ENCODE measurements around the gene RNF115. TPM values are rescaled to one million over a fixed set of nuclear protein-coding genes. Genes with fewer than 3 reads are reported as not detected.
A peak's percentile ranks its signal among the peaks of the same experiment; 100 is the strongest.

Gene RNF115
- 6.7 TPM for polyA plus RNA-seq

DNA sequence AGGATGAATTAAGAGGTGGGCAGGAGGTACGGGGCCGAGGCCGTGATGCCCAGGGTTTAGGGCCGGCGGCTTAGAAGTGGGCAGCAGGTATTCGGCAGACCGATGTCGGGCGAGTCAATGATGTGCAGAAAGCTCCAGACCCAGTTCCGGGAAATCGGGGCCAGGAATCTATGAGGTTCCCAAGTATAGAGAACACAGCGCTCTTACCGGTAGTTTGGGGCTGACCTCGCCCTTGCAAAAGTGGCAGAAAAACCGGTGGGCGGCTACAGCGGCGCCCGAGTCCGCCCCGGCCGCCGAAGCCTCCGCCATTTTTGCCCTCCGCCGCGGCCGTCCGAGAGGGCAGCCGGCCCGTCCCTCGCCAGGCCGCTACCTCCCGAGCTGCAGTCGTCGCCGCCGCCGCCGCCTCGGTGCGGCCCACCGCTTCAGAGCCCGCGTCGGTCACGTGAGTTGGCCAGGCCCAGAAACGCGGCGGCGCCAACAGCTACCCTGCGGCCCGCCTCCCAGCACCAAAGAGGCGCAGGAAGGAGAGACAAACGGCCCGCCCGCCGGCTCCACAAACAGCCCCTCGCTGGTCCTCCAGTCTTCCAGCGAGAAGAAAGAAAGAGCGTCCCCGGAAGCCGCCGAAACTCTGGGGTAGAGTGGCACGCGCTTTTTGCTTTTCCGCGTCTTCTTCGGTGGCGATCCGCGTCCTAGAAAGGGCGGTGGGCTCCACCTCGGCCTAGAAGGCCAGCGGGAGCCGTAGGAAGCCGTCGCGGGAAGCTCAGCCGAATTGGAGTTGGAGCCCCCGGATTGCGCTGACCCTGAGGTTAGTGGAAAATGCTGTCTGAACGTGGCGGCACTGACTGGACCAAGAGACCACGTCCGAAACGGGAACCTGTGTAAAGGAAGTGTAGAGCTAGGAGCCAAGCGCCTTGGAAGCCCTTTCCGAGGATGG lies at the start of gene RNF115, which contains the start of gene POLR3C:
TSS of gene RNF115 (minus strand) at position 531 of the 934 bp plus-strand sequence. CDS start at position 309, 222 bp downstream.
TSS of gene POLR3C (plus strand) at position 636 of the 934 bp plus-strand sequence. CDS start 1,577 bp downstream, outside the sequence.
- no peaks in the 10 kb centered on the region for H3K9me3 Mint-ChIP-seq
- H3K4me1 Mint-ChIP-seq = peaks cover 9 to 22% (median 18%) of the 10 kb centered on the region in 3 donors

DNA sequence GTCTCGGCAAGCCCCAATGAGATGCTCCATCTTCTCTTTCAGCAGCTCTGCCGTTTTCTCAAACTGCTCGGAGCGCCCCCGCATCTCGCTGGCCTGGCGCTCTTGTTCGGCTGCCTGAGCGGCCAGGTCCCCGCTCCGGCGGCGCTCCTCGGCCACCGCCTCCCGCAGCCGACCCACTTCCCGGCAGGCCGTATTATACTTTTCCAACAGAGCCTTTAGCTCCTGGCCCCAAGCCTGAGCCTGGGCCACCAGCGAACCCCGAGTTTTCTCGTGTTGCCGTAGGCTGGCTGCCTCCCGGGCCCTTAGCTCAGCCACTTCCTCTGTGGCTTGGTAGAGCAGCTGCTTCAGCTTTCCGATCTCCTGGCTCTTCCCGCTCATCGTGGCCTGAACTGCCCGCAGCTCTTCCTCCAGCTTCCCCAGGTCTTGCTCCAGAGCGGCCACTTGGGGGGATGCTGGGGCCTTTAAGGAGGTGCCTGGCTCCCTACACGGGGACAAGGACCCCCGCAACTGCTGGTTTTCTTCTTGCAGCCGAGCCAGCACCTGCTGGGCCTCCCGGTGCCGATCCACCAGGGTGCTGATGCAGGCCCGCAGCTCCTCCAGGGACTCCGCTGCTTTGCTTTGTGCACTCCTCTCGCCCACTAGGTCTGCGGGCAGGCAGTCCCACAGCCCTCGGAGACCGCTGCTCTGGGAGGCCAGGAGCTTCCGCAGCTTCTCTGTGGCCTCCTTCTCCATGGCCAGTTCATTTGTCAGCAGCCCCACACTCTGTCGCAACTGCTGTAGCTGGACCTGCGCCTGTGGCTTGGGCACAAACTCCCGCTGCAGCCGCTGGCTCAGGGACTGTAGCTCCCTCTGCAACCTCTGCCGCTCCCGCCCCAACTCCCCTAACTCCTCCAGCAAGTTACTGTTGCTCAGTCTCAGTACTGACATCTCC lies 48.4 kb upstream of the RNF115 start:
- Mint-ChIP-seq H3K27me3 (peaks cover 11% of the 10 kb centered on the region), H3K9me3 (no peaks in the 10 kb centered on the region), H3K4me3 (peak overlapping the region; percentile 60 to 92 (median 84)), H3K4me1 (peaks cover 5 to 16% (median 7%) of the 10 kb centered on the region in 3 donors), H3K36me3 (no peaks in the 10 kb centered on the region), H3K27ac (peak overlapping the region in 2 of 3 donors; percentile 15 to 75)

More for the DNA sequence above, at the start of gene RNF115, which contains the start of gene POLR3C:
- Mint-ChIP-seq H3K27ac (peak within 1 kb of the TSS; percentile 76 to 97 (median 96)), H3K36me3 (peaks cover 14% of the 10 kb centered on the region), H3K27me3 (no peaks in the 10 kb centered on the region), H3K4me3 (peak within 1 kb of the TSS; percentile 96 to 99 (median 98))

DNA sequence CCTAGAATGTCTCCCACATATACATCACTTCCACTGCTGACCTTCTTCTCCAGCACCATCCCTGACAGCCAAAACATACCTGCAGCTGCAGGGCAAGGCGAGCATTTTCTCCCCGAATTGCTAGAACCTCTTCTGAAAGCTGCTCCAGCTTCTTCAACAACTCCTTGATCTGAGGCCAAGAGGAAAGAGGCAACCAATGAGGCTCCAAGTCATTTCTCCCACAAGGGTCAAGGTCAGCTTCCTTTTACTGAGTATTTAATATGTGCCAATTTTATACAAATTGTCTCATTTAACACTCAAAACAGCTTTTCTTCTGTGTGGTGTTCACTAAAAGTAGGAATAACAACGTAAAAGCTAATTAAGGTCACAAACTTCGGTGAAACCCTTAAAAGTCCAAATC lies 44.3 kb upstream of the RNF115 start:
- Mint-ChIP-seq H3K27me3 (peaks cover 4% of the 10 kb centered on the region), H3K9me3 (no peaks in the 10 kb centered on the region)

DNA sequence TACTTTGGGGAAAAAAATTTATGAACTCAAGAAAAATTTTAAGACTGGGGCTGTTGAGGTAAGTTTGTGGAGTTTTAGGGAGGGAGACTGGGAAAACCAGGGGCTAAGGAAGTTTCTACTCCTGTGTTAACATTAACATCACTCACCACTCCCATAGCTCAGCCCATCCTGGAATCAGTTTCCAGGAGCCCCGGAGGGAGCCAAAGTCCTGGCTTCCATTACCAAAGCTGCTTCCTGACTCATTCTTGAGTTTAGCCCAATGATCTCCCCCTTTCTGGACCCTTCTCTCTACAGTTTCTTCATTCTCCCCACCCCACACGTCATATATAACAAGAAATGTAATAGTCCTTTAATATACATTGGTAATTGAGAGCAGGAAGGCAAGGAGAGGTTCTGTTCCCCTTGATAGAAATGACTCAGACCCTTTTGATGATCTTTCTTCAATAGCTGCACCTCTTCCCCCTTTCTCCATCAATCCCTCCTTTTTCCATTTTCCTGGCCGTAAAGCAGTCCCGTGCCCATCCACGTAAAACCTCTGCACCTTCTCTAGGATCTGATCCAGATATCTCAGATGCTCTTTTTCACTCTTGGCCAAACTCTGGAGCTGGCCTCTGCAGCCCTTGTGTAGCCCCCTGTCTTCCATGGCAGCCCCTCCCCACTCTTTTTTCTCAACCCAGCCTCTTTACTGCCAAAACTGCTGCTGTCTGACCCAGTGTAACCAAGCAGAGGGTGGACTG lies 39.6 kb upstream of the RNF115 start:
- Mint-ChIP-seq H3K4me3 (peak overlapping the region in 1 of 4 donors; percentile 75), H3K36me3 (no peaks in the 10 kb centered on the region), H3K27ac (peak overlapping the region in 1 of 3 donors; percentile 31), H3K27me3 (peaks cover 1% of the 10 kb centered on the region), H3K9me3 (no peaks in the 10 kb centered on the region), H3K4me1 (peaks cover 2 to 7% (median 3%) of the 10 kb centered on the region in 3 donors)

More for the DNA sequence above, 44.3 kb upstream of the RNF115 start:
- Mint-ChIP-seq H3K27ac (no peak overlapping the region), H3K36me3 (no peaks in the 10 kb centered on the region), H3K4me3 (no peak overlapping the region), H3K4me1 (peaks cover 5 to 16% (median 6%) of the 10 kb centered on the region in 3 donors)

DNA sequence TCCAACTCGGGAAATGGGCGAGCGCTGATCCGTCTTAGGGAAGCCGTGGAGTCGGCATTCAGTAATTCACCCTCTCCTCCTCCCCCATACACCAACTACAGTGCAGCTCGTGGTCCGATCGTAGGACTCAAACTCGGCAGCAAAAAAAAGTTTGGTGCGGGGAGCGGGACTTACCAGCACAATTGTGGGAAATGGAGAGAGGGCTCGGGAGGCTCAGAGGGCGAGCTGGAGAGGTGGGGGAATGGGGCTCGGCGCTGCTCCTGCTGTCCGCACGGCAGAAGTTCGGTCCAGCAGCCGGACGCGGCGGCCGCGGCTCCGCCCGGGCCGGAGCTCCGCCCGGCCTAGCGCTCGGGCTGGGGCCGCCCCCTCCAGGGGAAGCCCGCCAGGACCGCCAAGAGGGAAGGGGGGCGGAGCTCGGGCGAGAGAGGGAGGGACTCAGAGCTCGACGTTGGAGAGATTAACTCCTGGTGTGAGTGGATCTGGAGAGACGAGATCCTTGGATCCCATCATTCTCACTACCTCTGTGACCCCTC lies 35.7 kb upstream of the RNF115 start:
- Mint-ChIP-seq H3K4me3 (peak overlapping the region; percentile 96 to 99 (median 97)), H3K27me3 (no peaks in the 10 kb centered on the region), H3K36me3 (no peaks in the 10 kb centered on the region), H3K9me3 (no peaks in the 10 kb centered on the region), H3K27ac (peak overlapping the region; percentile 84 to 96 (median 94)), H3K4me1 (peaks cover 6 to 12% (median 9%) of the 10 kb centered on the region in 3 donors)

DNA sequence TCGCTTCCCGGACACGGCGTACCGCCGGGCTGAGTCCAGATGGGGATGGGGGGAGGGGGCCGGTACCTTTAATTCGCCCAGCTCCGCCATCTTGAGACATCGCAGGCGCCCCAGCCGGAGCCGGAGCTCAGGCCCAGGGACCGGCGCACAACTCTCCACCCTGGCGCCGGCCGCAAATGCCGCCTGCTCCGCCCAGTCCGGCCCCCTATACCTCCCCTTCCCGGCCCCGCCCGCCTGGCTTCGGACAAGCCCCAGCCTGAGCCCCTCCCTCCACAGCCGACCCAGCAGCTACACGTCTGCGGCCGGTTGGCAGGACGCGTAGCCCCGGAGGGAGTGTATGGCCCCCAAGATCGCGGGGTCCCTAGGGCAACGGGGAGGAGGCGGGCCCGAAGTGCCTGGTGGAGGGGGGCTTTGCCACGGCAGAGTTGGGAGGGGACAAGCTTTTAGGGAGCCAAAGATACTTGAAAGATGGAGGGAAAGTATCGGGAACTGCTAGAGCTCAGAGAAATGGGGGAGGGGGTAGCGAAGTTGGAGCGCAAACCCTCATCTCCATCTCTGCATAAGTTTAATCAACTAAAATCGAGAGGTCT lies 35.1 kb upstream of the RNF115 start, which contains the start of gene PIAS3:
TSS of gene PIAS3 (minus strand) at position 181 of the 590 bp plus-strand sequence. CDS start at position 90, 91 bp downstream.
- Mint-ChIP-seq H3K27me3 (no peaks in the 10 kb centered on the region), H3K4me1 (peaks cover 6 to 12% (median 9%) of the 10 kb centered on the region in 3 donors), H3K36me3 (no peaks in the 10 kb centered on the region)

DNA sequence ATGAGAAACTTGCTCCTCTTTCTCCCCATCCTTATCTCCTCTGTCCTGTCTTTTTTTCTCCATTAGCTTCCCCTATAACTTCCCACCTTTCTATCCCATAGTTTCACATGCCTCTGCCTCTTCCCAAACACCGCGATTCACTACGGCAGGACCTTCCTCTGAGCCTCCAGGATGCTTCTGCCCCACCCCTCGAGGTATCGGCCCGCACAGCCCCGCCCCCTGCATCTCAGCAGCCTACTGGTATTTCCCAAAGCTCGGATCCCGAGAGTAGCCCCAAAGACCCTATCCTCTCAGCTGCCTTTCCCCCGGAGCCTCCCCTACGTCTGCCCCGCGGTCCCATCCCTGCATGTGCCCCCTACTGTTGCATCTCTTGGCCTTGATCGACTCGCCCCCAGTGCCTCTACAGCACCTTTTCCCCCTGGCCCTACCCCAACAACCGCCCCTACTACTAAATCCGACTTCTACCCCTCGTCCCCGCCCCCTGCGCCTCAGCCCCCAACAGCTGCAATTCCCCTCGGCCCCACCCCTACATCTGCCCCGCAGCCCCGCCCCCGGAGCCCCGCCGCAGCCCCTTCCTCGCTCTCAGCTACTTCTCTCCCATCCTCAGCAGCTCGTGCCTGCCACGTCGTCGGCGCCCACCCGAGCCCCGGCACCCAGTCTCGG lies 34.5 kb upstream of the RNF115 start:
- Mint-ChIP-seq H3K36me3 (no peaks in the 10 kb centered on the region), H3K9me3 (no peaks in the 10 kb centered on the region), H3K4me3 (peak overlapping the region; percentile 96 to 99 (median 97))

More for the DNA sequence above, 35.1 kb upstream of the RNF115 start, which contains the start of gene PIAS3:
- H3K9me3 Mint-ChIP-seq = no peaks in the 10 kb centered on the region
- peak within 1 kb of the TSS; percentile 96 to 99 (median 97) for H3K4me3 Mint-ChIP-seq
- peak within 1 kb of the TSS; percentile 84 to 96 (median 94) for H3K27ac Mint-ChIP-seq

DNA sequence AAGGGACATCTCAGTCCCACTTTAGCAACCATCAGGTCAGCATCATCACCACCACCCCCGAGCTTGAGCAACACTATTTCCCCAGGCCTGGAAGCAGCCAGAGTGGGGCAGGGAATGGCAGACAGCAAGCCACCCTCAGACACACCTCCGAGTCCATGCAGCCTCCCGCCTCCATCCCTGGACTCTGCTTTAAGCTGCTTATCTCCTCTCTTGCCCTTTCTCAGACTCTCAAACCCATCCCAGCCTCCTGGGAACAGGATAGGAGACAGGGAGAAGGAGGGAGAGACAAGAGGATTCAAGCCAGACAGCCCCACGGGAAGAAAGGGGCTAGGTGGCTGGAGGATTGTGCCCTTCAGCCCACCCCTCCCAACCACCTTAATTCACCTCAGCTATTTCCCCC lies 33.3 kb upstream of the RNF115 start:
- H3K27ac Mint-ChIP-seq = peak overlapping the region in 1 of 3 donors; percentile 28
- peak overlapping the region in 2 of 4 donors; percentile 96 to 99 for H3K4me3 Mint-ChIP-seq
- H3K9me3 Mint-ChIP-seq = no peaks in the 10 kb centered on the region
- H3K4me1 Mint-ChIP-seq = peaks cover 4 to 12% (median 9%) of the 10 kb centered on the region in 3 donors
- no peaks in the 10 kb centered on the region for H3K36me3 Mint-ChIP-seq
- no peaks in the 10 kb centered on the region for H3K27me3 Mint-ChIP-seq

More for the DNA sequence above, 34.5 kb upstream of the RNF115 start:
- Mint-ChIP-seq H3K27ac (peak overlapping the region; percentile 84 to 96 (median 94)), H3K27me3 (no peaks in the 10 kb centered on the region), H3K4me1 (peaks cover 4 to 12% (median 9%) of the 10 kb centered on the region in 3 donors)

DNA sequence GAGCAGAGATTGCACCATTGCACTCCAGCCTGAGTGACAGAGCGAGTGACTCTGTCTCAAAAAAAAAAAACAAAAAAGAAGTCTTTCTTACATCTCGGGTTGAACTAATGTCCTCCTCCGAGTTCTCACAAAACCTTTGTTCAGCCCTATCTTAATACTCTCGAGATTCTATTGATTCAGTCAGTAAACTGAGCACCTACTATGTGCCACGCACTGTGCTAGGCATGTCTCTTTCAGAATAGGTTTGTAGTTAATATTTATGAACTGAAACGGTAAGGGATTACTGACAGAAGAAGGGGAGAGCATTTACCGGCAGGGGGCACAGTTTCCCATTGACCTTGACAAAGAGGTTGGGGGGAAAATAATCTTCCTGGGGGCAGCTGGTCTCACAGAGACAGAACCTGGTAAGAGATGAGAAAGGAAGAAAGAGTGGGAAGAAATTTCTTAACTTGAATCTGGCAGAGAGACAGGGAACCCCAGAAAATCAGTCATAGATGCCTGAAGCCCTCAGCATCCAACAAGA lies 31.6 kb upstream of the RNF115 start:
- Mint-ChIP-seq H3K36me3 (no peaks in the 10 kb centered on the region), H3K27ac (peak overlapping the region in 2 of 3 donors; percentile 49 to 85), H3K27me3 (no peaks in the 10 kb centered on the region)

DNA sequence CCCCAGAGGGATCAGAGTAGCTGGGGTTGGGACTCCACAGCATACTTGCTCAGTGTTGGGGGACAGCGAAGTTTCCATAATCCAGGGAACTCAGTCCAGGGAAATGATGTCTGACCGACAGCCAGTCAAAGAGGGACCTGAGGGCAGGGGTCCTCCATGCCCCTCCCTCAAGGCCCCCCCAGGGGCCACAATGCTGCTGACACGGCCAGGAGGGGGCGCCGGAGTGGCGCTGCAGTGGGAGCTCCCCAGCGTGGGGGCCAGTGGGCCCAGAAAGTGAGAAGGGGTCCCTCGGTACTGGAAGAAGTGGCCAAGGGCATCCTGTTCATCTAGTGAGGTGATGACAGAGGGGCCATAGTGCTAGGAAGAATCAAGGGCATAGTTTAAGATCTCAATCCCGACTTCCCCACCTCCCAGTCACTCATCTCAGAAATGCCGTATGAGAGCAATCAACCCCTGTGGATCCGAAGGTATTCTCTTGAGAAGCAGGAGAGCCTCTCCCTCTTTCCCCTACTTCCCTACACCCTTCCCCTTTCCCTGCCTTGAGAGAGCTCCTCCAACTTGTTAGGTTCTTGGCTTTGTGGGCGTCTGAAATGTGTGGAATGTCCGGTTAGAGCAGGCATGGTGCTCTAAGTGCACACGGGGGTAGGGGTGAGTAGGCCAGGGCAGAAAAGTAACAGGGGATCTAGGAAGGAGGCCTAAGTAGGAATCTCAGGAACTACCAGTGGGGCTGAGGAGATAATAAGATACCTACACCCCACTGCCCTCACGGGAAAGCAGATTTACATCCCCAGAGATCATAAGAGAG lies 25.7 kb upstream of the RNF115 start:
- Mint-ChIP-seq H3K4me3 (no peak overlapping the region), H3K36me3 (peaks cover 1% of the 10 kb centered on the region), H3K9me3 (no peaks in the 10 kb centered on the region), H3K27ac (peak overlapping the region in 1 of 3 donors; percentile 6), H3K4me1 (peaks cover 0 to 6% (median 5%) of the 10 kb centered on the region in 3 donors), H3K27me3 (no peaks in the 10 kb centered on the region)

More for the DNA sequence above, 31.6 kb upstream of the RNF115 start:
- Mint-ChIP-seq H3K9me3 (no peaks in the 10 kb centered on the region), H3K4me3 (peak overlapping the region in 2 of 4 donors; percentile 7 to 99), H3K4me1 (peaks cover 4 to 12% (median 9%) of the 10 kb centered on the region in 3 donors)

DNA sequence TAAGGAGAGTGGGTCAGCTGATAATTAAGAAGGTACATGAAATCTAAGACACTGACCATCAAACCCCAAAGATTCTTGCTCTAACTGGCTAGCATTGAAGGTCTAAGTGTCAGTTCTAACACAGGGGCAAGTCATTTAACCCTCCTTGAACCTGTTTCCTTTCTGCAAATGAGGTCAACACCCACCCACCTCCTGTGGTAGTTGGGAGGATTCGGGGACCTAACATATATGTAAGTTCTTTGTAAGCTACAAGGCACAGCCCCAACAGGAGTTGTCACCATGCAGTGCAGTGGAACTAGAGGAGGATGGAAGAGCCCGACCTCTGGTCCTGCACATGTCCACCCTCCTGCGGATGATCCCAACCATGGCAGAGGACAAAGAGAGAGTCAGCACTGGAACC lies 23.9 kb upstream of the RNF115 start:
- Mint-ChIP-seq H3K9me3 (no peaks in the 10 kb centered on the region), H3K27me3 (no peaks in the 10 kb centered on the region), H3K4me3 (peak overlapping the region in 1 of 4 donors; percentile 8), H3K36me3 (peaks cover 1% of the 10 kb centered on the region), H3K27ac (no peak overlapping the region), H3K4me1 (peaks cover 0 to 6% (median 5%) of the 10 kb centered on the region in 3 donors)

DNA sequence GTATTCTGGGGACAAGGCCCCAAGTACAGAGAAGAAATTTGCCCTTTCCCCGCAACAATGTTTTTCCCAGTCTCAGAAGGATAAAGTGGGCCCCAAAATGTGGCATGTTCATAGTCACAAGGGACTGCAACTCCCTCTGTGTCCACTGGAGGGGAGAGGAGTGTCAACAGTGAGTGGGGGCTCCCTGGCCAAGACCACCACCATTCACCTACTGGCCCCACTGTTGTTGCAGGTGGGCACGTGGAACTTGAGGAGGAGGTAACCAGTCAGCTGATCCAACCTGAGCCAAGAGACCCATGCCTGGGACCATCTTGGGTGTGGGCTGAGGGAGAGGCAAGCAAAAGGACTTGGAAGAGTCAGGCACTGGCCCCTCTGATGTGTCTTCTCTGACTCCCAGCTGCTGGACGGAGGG lies 22.3 kb upstream of the RNF115 start:
- peaks cover 0 to 6% (median 5%) of the 10 kb centered on the region in 3 donors for H3K4me1 Mint-ChIP-seq
- peaks cover 4% of the 10 kb centered on the region for H3K36me3 Mint-ChIP-seq
- H3K27ac Mint-ChIP-seq = peak overlapping the region; percentile 23 to 90 (median 59)
- H3K27me3 Mint-ChIP-seq = no peaks in the 10 kb centered on the region
- H3K4me3 Mint-ChIP-seq = peak overlapping the region in 1 of 4 donors; percentile 56
- no peaks in the 10 kb centered on the region for H3K9me3 Mint-ChIP-seq

Measured in IgD-negative memory B cell (primary cell).